Neural progenitor cell (in vitro differentiated cells): ENCODE measurements around the gene PIM3.

Source experiments
- CTCF ChIP-seq: fragments of 200-600 bp; sonication (generic); IDR thresholded peaks from 2 replicates; pipeline ENCODE4 v1.5.1; 2017; ENCODE audit warnings: antibody characterized with exemption, mild to moderate bottlenecking
- EZH2 ChIP-seq: fragments of 200-600 bp; sonication (generic); IDR thresholded peaks from 2 replicates; pipeline ENCODE4 v1.6.1; 2017; ENCODE audit warnings: antibody characterized with exemption, mild to moderate bottlenecking, moderate library complexity
- EZH2phosphoT487 ChIP-seq: fragments of 200-600 bp; sonication (generic); IDR thresholded peaks from 2 replicates; pipeline ENCODE4 v1.6.1; 2017; ENCODE audit warnings: antibody characterized with exemption

GRCh38 chr22:50012211-50013181 lies 51.9 kb downstream of the PIM3 start, which contains the start of gene IL17REL:
- no peak for TF ChIP-seq CTCF
- TF ChIP-seq EZH2phosphoT487 = no peak
- no peak for TF ChIP-seq EZH2
